Keratinocyte (primary cell): ENCODE measurements around the gene ASB16.

Experiments used
- EZH2 ChIP-seq: IDR thresholded peaks from one replicate; pipeline ENCODE4 v1.6.1; 2012; ENCODE audit warnings: inconsistent platforms, mild to moderate bottlenecking, low read length, moderate library complexity
- TF ChIP-seq, protein P1 (sequence below), 3 experiments: IDR thresholded peaks in 1 of 3; conservative IDR thresholded peaks in 1 of 3; optimal IDR thresholded peaks in 1 of 3; 2 replicates in 2 of 3; 3 replicates in 1 of 3; pipeline versions ENCODE3 to v1.5.1; 2011; ENCODE audit warnings: low read length in 3 of 3, mild to moderate bottlenecking in 3 of 3, moderate library complexity in 2 of 3, control low read depth in 1 of 3, inconsistent platforms in 1 of 3; ENCODE audit not compliant: insufficient read depth in 2 of 3; ENCODE audit errors: extremely low read depth in 1 of 3

DNA sequence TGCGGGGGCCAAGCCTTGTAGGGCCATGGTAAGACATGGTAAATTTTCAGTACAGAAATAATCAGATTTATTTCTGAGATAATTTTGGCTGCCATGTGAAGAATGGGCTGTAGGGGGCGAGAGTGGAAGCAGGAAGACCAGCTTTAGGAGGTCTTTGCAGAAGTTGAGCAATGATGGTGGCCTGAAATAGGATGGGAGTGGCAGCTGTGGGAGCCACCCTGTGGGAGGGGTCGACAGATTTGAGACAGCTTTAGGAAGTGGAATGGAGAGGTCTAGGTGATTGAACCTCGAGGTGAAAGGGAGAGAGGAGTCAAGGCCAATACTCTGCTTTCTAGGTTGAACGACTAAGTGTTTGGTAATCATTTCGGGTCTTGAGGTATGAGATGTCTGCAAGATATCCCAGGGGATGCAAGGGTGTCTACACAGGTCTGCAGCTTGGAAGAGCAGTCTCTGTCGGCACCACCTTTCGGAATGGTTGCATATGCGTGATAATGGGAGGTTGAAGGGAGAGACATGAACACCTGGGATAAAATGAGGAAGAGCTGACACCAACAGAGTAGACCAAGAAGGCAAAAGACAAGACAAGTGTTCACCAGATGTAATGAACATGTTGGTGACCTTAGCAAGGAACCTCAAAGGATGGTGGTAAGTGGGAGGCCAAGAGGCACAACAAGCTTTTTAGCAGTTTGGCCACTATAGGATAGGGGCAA lies 33.4 kb downstream of the ASB16 start:
- TF ChIP-seq, protein P1, sequence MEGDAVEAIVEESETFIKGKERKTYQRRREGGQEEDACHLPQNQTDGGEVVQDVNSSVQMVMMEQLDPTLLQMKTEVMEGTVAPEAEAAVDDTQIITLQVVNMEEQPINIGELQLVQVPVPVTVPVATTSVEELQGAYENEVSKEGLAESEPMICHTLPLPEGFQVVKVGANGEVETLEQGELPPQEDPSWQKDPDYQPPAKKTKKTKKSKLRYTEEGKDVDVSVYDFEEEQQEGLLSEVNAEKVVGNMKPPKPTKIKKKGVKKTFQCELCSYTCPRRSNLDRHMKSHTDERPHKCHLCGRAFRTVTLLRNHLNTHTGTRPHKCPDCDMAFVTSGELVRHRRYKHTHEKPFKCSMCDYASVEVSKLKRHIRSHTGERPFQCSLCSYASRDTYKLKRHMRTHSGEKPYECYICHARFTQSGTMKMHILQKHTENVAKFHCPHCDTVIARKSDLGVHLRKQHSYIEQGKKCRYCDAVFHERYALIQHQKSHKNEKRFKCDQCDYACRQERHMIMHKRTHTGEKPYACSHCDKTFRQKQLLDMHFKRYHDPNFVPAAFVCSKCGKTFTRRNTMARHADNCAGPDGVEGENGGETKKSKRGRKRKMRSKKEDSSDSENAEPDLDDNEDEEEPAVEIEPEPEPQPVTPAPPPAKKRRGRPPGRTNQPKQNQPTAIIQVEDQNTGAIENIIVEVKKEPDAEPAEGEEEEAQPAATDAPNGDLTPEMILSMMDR (optimal IDR thresholded peaks at IDR 0.05 in 1 of 3, IDR thresholded peaks at IDR 0.05 in 1 of 3, conservative IDR thresholded peaks at IDR 0.05 in 1 of 3; ENCODE audit: extremely low read depth in 1 of 3, insufficient read depth in 2 of 3, low read length in 3 of 3), result peak; percentile 58 to 82 (median 65)
- no peak for TF ChIP-seq EZH2
